ENCODE results near the gene KCNH1.

The KCNH1 gene

DNA sequence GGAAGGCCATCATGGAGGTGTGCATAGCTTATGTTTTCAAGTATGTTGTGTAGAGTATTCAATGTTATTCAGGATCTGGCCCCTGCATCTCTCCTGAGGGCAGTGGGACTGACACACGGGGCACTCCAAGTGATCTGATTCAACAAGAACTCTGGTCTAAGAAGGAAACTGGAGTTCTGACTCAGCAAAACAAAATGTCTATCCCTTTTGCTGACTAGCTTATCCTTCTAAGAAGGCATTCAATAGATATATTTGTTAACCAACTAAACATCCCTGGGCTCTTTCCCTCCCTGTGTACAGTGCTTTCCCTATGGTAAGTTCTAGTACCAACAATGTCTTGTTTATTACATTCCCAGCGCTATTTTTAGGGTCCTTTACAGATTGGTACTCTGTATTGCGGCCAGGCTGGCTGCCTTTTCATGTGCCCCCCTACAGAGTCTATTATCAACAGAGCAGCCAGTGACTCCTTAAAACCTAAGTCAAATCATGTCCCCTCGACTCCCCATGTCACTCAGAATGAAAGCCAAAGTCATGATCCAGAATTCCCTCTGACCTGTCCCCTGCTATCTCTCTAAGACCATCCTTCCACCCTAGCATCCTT lies 304.9 kb downstream of the KCNH1 start:
- no peak overlapping the region for H3K4me2 ChIP-seq (ENCODE audit: insufficient read depth, low read length, poor library complexity, severe bottlenecking)
- no CpG with 5 or more reads among the region's 4 CpGs for WGBS, 2 donors (ENCODE audit: extremely low coverage in 2 of 2, insufficient read length in 2 of 2, insufficient replicate concordance in 1 of 2)
- no peak overlapping the region for H3K23ac ChIP-seq (ENCODE audit: low read depth, low read length, poor library complexity)
- H3K27me3 ChIP-seq (ENCODE audit: control insufficient read depth in 3 of 3, insufficient read depth in 3 of 3, low read depth in 1 of 3, low read length in 3 of 3) = no peaks in the 10 kb centered on the region
- no peak overlapping the region for H3K14ac ChIP-seq (ENCODE audit: low read length)
- H2BK5ac ChIP-seq (ENCODE audit: low read length) = no peak overlapping the region
- peaks cover 0 to 2% of the 10 kb centered on the region in 2 donors for H3K4me1 ChIP-seq (ENCODE audit: control insufficient read depth in 2 of 2, insufficient read depth in 1 of 2, low read depth in 1 of 2, low read length in 2 of 2)
- no peaks in the 10 kb centered on the region for H3K36me3 ChIP-seq (replicated peaks in 1 of 2; ENCODE audit: control insufficient read depth in 2 of 2, insufficient read depth in 2 of 2, low read length in 2 of 2)
- H3K18ac ChIP-seq (ENCODE audit: low read length) = no peak overlapping the region
- H3K27ac ChIP-seq (replicated peaks; ENCODE audit: low read length) = no peak overlapping the region
- no peak overlapping the region for H2AK5ac ChIP-seq (ENCODE audit: low read depth, low read length)
- no peak overlapping the region for H2AFZ ChIP-seq (ENCODE audit: low read length)
- H2BK12ac ChIP-seq (ENCODE audit: low read length) = no peak overlapping the region
- no peaks in the 10 kb centered on the region for H3K79me1 ChIP-seq (ENCODE audit: low read depth, low read length)
- H2BK15ac ChIP-seq (ENCODE audit: low read length) = no peak overlapping the region
- H3K9ac ChIP-seq (ENCODE audit: low read depth, low read length, poor library complexity) = no peak overlapping the region
- no peak overlapping the region for H4K91ac ChIP-seq (ENCODE audit: low read depth, low read length, poor library complexity)
- H3K9me3 ChIP-seq (replicated peaks in 1 of 2; ENCODE audit: control insufficient read depth in 2 of 2, insufficient read depth in 1 of 2, low read depth in 1 of 2, low read length in 2 of 2) = no peaks in the 10 kb centered on the region
- H2BK120ac ChIP-seq (ENCODE audit: low read depth, low read length) = no peak overlapping the region
- no peak for DNase-seq (ENCODE audit: low spot score)
- no peak overlapping the region for H4K8ac ChIP-seq (ENCODE audit: low read depth, low read length)
- H3K4me3 ChIP-seq (ENCODE audit: low read length in 2 of 2) = no peak overlapping the region
- no peak overlapping the region for H3K4ac ChIP-seq (ENCODE audit: low read length)

DNA sequence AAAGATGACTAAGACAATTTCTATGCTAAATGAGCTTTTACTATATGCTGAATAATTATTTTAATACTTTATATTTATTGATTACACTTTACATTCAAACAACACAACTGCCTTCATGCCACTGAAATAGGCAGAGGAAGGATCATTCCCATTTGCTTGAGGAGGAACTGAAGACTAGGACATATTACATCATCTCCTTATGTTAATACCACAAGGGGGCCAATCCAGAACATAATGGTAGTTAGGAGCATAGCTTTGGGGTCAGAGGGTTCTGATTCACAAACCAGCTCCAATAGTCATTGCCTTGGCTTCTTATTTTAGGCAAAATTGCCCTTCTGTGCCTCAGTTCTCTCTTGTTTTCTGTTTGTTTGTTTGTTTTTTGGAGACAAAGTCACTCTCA lies 306.5 kb downstream of the KCNH1 start:
- Histone ChIP-seq H3K27me3 (ENCODE audit: control insufficient read depth in 3 of 3, insufficient read depth in 3 of 3, low read depth in 1 of 3, low read length in 3 of 3) (no peaks in the 10 kb centered on the region), H3K14ac (ENCODE audit: low read length) (no peak overlapping the region), H2BK15ac (ENCODE audit: low read length) (no peak overlapping the region), H3K79me1 (ENCODE audit: low read depth, low read length) (no peaks in the 10 kb centered on the region), H3K9ac (ENCODE audit: low read depth, low read length, poor library complexity) (no peak overlapping the region), H3K23ac (ENCODE audit: low read depth, low read length, poor library complexity) (no peak overlapping the region), H3K18ac (ENCODE audit: low read length) (no peak overlapping the region), H3K9me3 (replicated peaks in 1 of 2; ENCODE audit: control insufficient read depth in 2 of 2, insufficient read depth in 1 of 2, low read depth in 1 of 2, low read length in 2 of 2) (no peaks in the 10 kb centered on the region), H3K4me3 (ENCODE audit: low read length in 2 of 2) (no peak overlapping the region), H3K36me3 (replicated peaks in 1 of 2; ENCODE audit: control insufficient read depth in 2 of 2, insufficient read depth in 2 of 2, low read length in 2 of 2) (no peaks in the 10 kb centered on the region), H4K91ac (ENCODE audit: low read depth, low read length, poor library complexity) (no peak overlapping the region), H2AK5ac (ENCODE audit: low read depth, low read length) (no peak overlapping the region), H4K8ac (ENCODE audit: low read depth, low read length) (no peak overlapping the region), H2BK12ac (ENCODE audit: low read length) (no peak overlapping the region), H3K4me1 (ENCODE audit: control insufficient read depth in 2 of 2, insufficient read depth in 1 of 2, low read depth in 1 of 2, low read length in 2 of 2) (peaks cover 0 to 2% of the 10 kb centered on the region in 2 donors), H3K4me2 (ENCODE audit: insufficient read depth, low read length, poor library complexity, severe bottlenecking) (no peak overlapping the region), H3K4ac (ENCODE audit: low read length) (no peak overlapping the region), H3K27ac (replicated peaks; ENCODE audit: low read length) (no peak overlapping the region), H2BK5ac (ENCODE audit: low read length) (no peak overlapping the region), H2BK120ac (ENCODE audit: low read depth, low read length) (no peak overlapping the region), H2AFZ (ENCODE audit: low read length) (no peak overlapping the region)
- DNase-seq (ENCODE audit: low spot score) = no peak

DNA sequence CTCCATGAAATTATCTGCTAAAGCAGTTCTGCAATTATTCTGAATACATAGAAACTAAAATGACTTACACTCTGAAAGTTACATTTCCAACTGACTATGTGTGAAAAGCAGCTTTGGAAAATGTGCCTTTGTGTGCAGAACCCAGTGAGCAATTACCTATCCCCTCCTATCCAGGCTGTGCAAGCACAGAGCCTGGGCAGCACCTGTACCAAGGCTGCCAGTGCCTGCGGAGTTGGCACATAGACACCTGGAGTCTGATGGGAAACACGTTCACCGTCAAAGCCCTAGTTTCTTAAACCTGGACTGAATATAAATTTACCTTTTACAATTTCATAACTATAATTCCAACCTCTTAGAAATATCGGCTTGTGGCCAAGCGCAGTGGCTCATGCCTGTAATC lies 307.3 kb downstream of the KCNH1 start:
- H3K18ac ChIP-seq (ENCODE audit: low read length) = no peak overlapping the region
- no peak overlapping the region for H3K4me2 ChIP-seq (ENCODE audit: insufficient read depth, low read length, poor library complexity, severe bottlenecking)
- H3K4me3 ChIP-seq (ENCODE audit: low read length in 2 of 2) = no peak overlapping the region
- no peaks in the 10 kb centered on the region for H3K27me3 ChIP-seq (ENCODE audit: control insufficient read depth in 3 of 3, insufficient read depth in 3 of 3, low read depth in 1 of 3, low read length in 3 of 3)
- no peak overlapping the region for H2BK5ac ChIP-seq (ENCODE audit: low read length)
- DNase-seq (ENCODE audit: low spot score) = no peak
- H2AFZ ChIP-seq (ENCODE audit: low read length) = no peak overlapping the region
- no peaks in the 10 kb centered on the region for H3K79me1 ChIP-seq (ENCODE audit: low read depth, low read length)
- H2AK5ac ChIP-seq (ENCODE audit: low read depth, low read length) = no peak overlapping the region
- peaks cover 0 to 2% of the 10 kb centered on the region in 2 donors for H3K4me1 ChIP-seq (ENCODE audit: control insufficient read depth in 2 of 2, insufficient read depth in 1 of 2, low read depth in 1 of 2, low read length in 2 of 2)
- no peak overlapping the region for H3K27ac ChIP-seq (replicated peaks; ENCODE audit: low read length)
- no peak overlapping the region for H4K91ac ChIP-seq (ENCODE audit: low read depth, low read length, poor library complexity)
- no peak overlapping the region for H3K23ac ChIP-seq (ENCODE audit: low read depth, low read length, poor library complexity)
- H2BK15ac ChIP-seq (ENCODE audit: low read length) = no peak overlapping the region
- H3K9me3 ChIP-seq (replicated peaks in 1 of 2; ENCODE audit: control insufficient read depth in 2 of 2, insufficient read depth in 1 of 2, low read depth in 1 of 2, low read length in 2 of 2) = no peaks in the 10 kb centered on the region
- no CpG with 5 or more reads among the region's 5 CpGs for WGBS, 2 donors (ENCODE audit: extremely low coverage in 2 of 2, insufficient read length in 2 of 2, insufficient replicate concordance in 1 of 2)
- H3K9ac ChIP-seq (ENCODE audit: low read depth, low read length, poor library complexity) = no peak overlapping the region
- no peak overlapping the region for H3K14ac ChIP-seq (ENCODE audit: low read length)
- no peak overlapping the region for H2BK12ac ChIP-seq (ENCODE audit: low read length)
- no peak overlapping the region for H2BK120ac ChIP-seq (ENCODE audit: low read depth, low read length)
- H4K8ac ChIP-seq (ENCODE audit: low read depth, low read length) = no peak overlapping the region
- H3K36me3 ChIP-seq (replicated peaks in 1 of 2; ENCODE audit: control insufficient read depth in 2 of 2, insufficient read depth in 2 of 2, low read length in 2 of 2) = no peaks in the 10 kb centered on the region
- H3K4ac ChIP-seq (ENCODE audit: low read length) = no peak overlapping the region

DNA sequence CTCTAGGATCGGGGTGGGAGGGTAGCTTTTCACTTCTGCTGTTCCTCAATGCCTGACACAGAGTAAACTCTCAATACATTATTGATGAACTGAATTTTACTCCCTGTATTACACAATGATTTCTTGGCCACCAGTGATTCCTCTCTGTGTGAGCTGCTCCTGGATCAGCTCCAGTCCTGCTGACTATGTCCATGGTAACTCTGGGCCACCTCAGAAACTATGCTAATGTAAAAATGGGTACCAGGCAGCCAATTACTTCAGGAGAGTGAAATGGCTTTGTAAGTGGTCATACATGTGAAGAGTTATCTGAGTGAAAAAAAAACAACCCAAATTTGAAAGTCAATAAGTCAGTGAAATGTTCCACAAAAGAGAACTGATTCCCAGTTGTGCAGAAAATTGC lies 311.0 kb downstream of the KCNH1 start:
- no peaks in the 10 kb centered on the region for H3K27me3 ChIP-seq (ENCODE audit: control insufficient read depth in 3 of 3, insufficient read depth in 3 of 3, low read depth in 1 of 3, low read length in 3 of 3)
- H3K27ac ChIP-seq (replicated peaks; ENCODE audit: low read length) = no peak overlapping the region
- H2BK12ac ChIP-seq (ENCODE audit: low read length) = no peak overlapping the region
- no CpG with 5 or more reads among the region's 1 CpG for whole genome bisulfite sequencing, 2 donors (ENCODE audit: extremely low coverage in 2 of 2, insufficient read length in 2 of 2, insufficient replicate concordance in 1 of 2)
- H3K23ac ChIP-seq (ENCODE audit: low read depth, low read length, poor library complexity) = no peak overlapping the region
- H2BK120ac ChIP-seq (ENCODE audit: low read depth, low read length) = no peak overlapping the region
- H2BK15ac ChIP-seq (ENCODE audit: low read length) = no peak overlapping the region
- H2AFZ ChIP-seq (ENCODE audit: low read length) = no peak overlapping the region
- no peak for DNase-seq (ENCODE audit: low spot score)
- no peak overlapping the region for H2BK5ac ChIP-seq (ENCODE audit: low read length)
- H3K36me3 ChIP-seq (replicated peaks in 1 of 2; ENCODE audit: control insufficient read depth in 2 of 2, insufficient read depth in 2 of 2, low read length in 2 of 2) = no peaks in the 10 kb centered on the region
- no peak overlapping the region for H4K91ac ChIP-seq (ENCODE audit: low read depth, low read length, poor library complexity)
- H3K14ac ChIP-seq (ENCODE audit: low read length) = no peak overlapping the region
- H4K8ac ChIP-seq (ENCODE audit: low read depth, low read length) = no peak overlapping the region
- H3K9ac ChIP-seq (ENCODE audit: low read depth, low read length, poor library complexity) = no peak overlapping the region
- H3K18ac ChIP-seq (ENCODE audit: low read length) = no peak overlapping the region
- H3K9me3 ChIP-seq (replicated peaks in 1 of 2; ENCODE audit: control insufficient read depth in 2 of 2, insufficient read depth in 1 of 2, low read depth in 1 of 2, low read length in 2 of 2) = no peaks in the 10 kb centered on the region
- no peaks in the 10 kb centered on the region for H3K79me1 ChIP-seq (ENCODE audit: low read depth, low read length)
- H2AK5ac ChIP-seq (ENCODE audit: low read depth, low read length) = no peak overlapping the region
- no peak overlapping the region for H3K4me2 ChIP-seq (ENCODE audit: insufficient read depth, low read length, poor library complexity, severe bottlenecking)
- no peak overlapping the region for H3K4ac ChIP-seq (ENCODE audit: low read length)
- H3K4me1 ChIP-seq (ENCODE audit: control insufficient read depth in 2 of 2, insufficient read depth in 1 of 2, low read depth in 1 of 2, low read length in 2 of 2) = no peaks in the 10 kb centered on the region
- H3K4me3 ChIP-seq (ENCODE audit: low read length in 2 of 2) = no peak overlapping the region

Measured in neuronal stem cell (in vitro differentiated cells).